GM15510 (cell line): Measurements from ENCODE around the gene ICAM1.
A peak's percentile ranks its signal among the peaks of the same experiment; 100 is the strongest.

Experiments used
- POLR2A ChIP-seq: IDR thresholded peaks from 3 replicates; pipeline ENCODE4 v1.6.1; 2011; ENCODE audit warnings: borderline replicate concordance; ENCODE audit not compliant: insufficient read length; ENCODE audit errors: extremely low read depth

The ICAM1 gene

GRCh38 chr19:10292789-10293636 lies 22.1 kb downstream of the ICAM1 start:
- no peak for TF ChIP-seq POLR2A

- no peak for TF ChIP-seq POLR2A
Measured at GRCh38 chr19:10293637-10294367, 22.9 kb downstream of the ICAM1 start.

- TF ChIP-seq POLR2A: no peak
Measured at GRCh38 chr19:10294368-10294697, 23.4 kb downstream of the ICAM1 start.

GRCh38 chr19:10295305-10295846 lies 24.5 kb downstream of the ICAM1 start:
- TF ChIP-seq POLR2A: peak; percentile 58

- no peak for TF ChIP-seq POLR2A
Measured at GRCh38 chr19:10295847-10296591, 25.1 kb downstream of the ICAM1 start.

- no peak for TF ChIP-seq POLR2A
Measured at GRCh38 chr19:10299545-10300458, 28.9 kb downstream of the ICAM1 start.

- TF ChIP-seq POLR2A: no peak
Measured at GRCh38 chr19:10305139-10305806, 34.4 kb downstream of the ICAM1 start.

GRCh38 chr19:10306327-10306726 lies 35.4 kb downstream of the ICAM1 start:
- TF ChIP-seq POLR2A: no peak

GRCh38 chr19:10309423-10309822 lies 38.5 kb downstream of the ICAM1 start, which contains the start of gene ZGLP1:
TSS of gene ZGLP1 (minus strand) at chr19:10309815.
- TF ChIP-seq POLR2A: no peak

- peak; percentile 76 for TF ChIP-seq POLR2A
Measured at GRCh38 chr19:10315335-10316214, 44.7 kb downstream of the ICAM1 start, which contains the start of gene FDX2. TSS of gene FDX2 (minus strand) at chr19:10316015. CDS start at chr19:10315996, 19 bp downstream.

GRCh38 chr19:10316229-10317044 lies 45.5 kb downstream of the ICAM1 start:
- no peak for TF ChIP-seq POLR2A
